GM18502 (cell line): ENCODE data around the gene ANO3.
"Not testable (repeated sequence)": the region's sequence is repeated elsewhere in the genome, so short reads cannot be mapped to it uniquely, and the experiment has no call there.

Experiments used
- ATAC-seq: cut with Tn5 transposase; IDR thresholded peaks from one replicate; pipeline ENCODE4 v1.9.1; 2021; ENCODE audit warnings: mild to moderate bottlenecking; ENCODE audit not compliant: unreplicated experiment, poor library complexity

Gene ANO3

DNA sequence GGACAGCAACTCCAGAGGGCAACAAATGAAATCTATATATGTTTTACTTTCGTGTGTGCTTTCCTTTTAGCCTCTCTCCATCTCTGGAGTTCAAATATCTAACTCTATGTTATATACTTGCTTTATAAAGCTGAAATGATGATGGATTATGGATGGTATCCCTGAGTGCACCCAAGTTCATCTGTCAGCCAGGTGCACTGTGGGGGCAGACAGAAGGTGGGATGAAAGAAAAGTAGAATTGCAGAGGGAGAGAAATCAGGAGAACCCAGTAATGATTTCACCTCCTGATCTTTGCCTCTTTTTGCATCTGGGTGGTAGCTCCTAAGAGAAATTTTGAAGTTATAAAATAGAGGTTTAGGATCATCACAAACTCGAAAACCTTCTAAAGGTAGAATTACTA lies 237.7 kb downstream of the ANO3 start:
- ATAC-seq: no peak

- ATAC-seq: no peak
Measured at GRCh38 chr11:26571861-26572654, 240.1 kb downstream of the ANO3 start, which contains the start of gene MUC15. Gene MUC15, minus strand, starts transcription at chr11:26572263. Its CDS starts 5,169 bp downstream, at chr11:26567094.

GRCh38 chr11:26572770-26573402 lies 241.0 kb downstream of the ANO3 start:
- ATAC-seq: no peak

GRCh38 chr11:26573896-26574295 lies 242.0 kb downstream of the ANO3 start:
- no peak for ATAC-seq

DNA sequence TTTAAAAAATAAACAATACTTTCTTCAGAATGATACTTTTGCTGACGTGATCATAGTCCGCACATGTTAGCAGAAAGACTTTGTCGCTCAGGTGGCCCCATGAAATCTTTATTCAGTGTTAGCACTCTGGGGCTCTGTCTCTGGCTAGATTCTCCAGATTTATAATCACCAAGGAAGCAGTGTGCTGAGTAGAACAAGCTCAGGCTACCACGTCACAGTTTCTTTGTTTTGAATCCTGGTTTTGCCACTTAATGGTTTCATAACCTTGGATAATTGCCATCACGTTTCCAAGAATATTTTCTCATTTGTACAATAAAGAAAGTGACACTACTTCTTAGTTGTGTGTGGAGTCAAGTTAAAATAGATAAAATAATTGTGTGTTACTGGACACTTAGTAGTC lies 244.0 kb downstream of the ANO3 start:
- ATAC-seq: no peak

DNA sequence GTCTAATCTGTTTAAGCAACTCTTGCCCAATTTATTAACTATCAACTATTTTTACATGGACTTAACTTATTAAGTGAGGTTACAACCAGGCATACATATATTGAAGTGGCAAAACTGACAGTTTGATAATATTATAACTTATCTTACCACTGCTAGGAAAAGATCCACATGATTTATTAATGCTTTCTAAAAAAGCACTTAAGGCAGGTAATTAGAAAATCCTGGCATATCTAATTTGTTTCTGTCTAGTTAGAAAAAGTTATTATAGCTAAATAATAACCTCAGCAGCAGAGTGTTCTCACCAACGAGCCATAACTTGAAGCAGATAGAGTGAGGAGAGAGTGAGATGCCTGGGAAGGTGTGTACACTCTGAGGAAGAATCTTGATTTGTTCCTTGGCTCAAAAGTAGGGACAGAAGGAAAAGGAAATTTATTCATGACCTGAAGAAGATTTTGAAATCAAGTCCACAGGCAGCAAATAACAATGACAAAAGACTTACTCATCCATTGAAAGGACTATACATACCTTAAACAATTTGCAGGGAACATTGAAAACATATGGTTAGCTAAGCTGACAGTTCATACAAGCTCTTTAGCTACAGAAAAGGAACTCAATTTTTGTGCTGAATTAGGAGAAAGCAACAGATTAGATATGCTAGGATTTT lies 247.2 kb downstream of the ANO3 start:
- ATAC-seq: no peak

DNA sequence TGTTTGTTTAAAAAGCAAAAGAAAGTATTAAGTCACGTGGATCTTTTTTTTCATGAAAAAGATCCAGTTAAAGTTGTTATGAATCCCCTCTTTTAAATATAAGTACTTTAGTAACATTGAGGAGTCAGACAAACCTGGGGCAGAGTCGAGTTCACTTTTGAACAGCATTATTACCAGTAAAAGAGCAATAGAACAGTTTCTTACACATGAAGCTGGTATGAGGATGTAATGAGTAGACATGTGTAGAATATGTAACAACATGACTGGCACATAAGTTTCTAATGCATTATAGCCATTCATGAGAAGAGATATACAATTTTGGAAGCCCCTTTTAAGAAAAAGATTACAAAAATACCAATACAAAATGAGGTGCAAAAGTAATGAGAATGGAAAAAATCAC lies 247.8 kb downstream of the ANO3 start:
- ATAC-seq: no peak

DNA sequence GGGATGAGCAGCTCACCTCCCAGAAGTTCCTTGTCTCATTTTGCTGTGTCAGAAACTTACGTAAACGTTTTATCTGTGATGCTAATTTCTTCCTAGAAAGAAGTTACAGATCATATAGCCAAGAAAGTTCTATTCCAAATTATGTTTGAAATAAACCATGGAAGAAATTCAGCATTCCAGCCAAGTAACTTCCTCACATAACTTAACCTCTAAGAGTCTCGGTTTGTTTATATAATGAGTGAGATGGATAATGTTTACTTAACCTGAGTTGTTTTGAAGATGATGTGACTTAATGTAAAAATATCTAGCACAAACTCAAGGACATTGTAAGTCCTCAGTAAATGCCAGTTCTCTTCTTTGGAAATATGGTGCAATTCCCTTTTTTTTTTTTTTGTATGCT lies 249.0 kb downstream of the ANO3 start:
- no peak for ATAC-seq

- no peak for ATAC-seq
Measured at GRCh38 chr11:26583550-26583949, 251.6 kb downstream of the ANO3 start.

GRCh38 chr11:26584818-26585217 lies 252.9 kb downstream of the ANO3 start:
- no peak for ATAC-seq

DNA sequence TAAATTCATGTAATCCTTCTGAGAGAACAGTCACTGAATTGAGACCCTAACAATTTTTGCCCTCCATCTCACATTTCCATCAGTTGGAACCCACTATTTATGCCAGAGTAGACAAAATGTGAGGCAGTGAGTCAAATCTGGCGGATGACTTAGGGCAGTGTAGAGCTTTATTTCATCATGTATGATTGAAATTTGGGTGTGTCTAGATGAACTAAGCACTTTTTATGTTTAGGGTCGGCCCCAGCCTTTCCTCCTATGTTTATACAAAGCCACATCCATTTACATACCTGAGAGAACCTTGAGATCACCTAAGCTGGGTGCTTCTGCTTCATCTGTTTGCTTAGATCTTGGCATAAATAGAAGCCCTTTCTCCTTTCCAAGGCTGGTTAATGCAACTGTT lies 255.1 kb downstream of the ANO3 start:
- ATAC-seq: no peak

DNA sequence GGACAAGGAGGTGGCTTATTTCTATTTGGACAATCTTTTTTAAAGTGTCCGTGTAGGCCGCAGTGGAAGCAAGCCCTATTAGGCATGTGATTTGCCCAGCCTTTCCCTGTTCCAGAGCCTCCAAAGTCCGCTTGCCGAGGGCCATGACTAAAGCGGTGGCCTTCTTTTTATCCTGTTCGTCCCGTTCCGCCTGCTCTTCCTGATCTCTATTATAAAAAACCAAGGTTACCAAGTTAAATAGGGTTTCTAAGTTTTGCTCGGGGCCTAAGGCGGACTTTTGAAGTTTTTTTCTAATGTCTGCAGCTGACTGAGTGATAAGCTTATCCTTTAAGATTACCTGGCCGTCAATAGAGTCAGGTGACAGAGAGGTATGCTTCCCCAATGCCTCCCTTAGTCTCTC lies 261.8 kb downstream of the ANO3 start:
- no peak for ATAC-seq

- not testable (repeated sequence) for ATAC-seq
Measured at GRCh38 chr11:26595207-26595865, 263.4 kb downstream of the ANO3 start.

DNA sequence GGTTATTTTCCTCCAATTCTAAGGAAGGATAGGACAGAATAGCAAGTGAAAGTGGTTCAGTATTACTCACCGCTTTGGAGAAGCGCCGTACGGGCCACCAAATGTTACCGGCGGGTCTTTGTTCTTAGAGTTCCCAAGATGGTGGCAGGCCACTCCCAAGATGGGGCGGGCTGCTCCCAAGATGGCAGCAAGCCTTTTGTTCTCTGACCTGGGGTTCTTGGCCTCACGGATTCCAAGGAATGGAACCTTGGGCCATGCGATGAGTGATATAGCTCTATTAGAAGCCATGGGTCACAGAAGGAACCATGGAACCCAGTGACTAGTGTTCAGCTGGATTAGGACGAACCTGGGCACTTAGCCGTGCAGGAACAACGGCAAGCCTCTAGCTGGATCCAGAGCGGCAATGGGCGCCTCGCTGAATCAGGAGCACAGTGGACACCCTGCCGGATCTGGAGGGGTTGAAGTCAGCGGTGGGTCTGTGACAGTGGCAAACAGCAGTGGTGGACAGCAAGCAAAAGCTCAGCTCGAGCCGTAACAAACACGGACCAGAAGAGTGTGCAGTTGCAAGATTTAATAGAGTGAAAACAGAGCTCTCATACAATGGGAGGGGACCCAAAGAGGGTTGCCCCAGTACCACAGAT lies 265.2 kb downstream of the ANO3 start:
- not testable (repeated sequence) for ATAC-seq

- ATAC-seq: no peak
Measured at GRCh38 chr11:26597899-26598298, 266.0 kb downstream of the ANO3 start.

GRCh38 chr11:26599425-26599824 lies 267.5 kb downstream of the ANO3 start:
- no peak for ATAC-seq

DNA sequence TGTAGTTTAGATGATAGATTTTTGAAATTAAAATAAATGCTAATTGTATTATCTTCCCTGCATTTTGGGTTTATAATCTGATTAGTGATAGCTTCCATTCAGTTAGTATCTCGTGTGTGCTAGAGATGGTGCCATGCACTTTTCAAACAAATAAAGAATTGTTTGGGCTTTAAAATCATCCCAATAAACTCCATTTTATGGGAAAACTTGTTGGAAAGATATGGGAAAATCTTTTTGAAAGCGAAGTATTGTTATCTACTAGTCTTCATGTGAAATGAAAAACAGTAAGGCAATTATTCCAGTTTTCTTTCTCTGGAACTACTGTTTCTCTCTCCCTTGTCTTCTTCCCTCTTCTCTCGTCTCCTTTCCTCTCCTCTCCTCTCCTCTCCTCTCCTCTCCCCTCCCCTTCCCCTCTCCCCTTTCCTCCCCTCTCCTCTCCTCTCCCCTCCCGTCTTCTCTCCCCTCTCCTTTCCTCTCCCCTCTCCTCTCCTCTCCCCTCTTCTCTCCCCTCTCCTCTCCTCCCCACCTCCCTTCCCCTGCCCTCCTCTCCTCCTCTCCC lies 268.0 kb downstream of the ANO3 start:
- no peak for ATAC-seq

GRCh38 chr11:26607725-26608506 lies 276.0 kb downstream of the ANO3 start:
- no peak for ATAC-seq

GRCh38 chr11:26608507-26609146 lies 276.7 kb downstream of the ANO3 start:
- no peak for ATAC-seq
